NB4 (cell line): ENCODE data around the gene DDX39A.
A peak's percentile ranks its signal among the peaks of the same experiment; 100 is the strongest.
"Not testable (repeated sequence)": the region's sequence is repeated elsewhere in the genome, so short reads cannot be mapped to it uniquely, and the experiment has no call there.

Experiments used
- DNase-seq: peaks from one replicate; pipeline ENCODE4 v3.0.0; 2010; ENCODE audit warnings: low read depth
- H3K4me3 ChIP-seq: one replicate; pipeline ENCODE4 v1.5.1; 2011; ENCODE audit warnings: mild to moderate bottlenecking, low read depth, low read length, moderate library complexity
- CTCF ChIP-seq: IDR thresholded peaks from one replicate; pipeline ENCODE4 v1.5.1; 2012; ENCODE audit warnings: low read depth, low read length
- MAX ChIP-seq: IDR thresholded peaks from 2 replicates; pipeline ENCODE4 v1.6.1; 2011; ENCODE audit warnings: low read depth, low read length
- MYC ChIP-seq: IDR thresholded peaks from 2 replicates; pipeline ENCODE4 v1.6.1; 2011; ENCODE audit warnings: low read depth, low read length
- POLR2A ChIP-seq: IDR thresholded peaks from 2 replicates; pipeline ENCODE4 v1.6.1; 2011; ENCODE audit warnings: mild to moderate bottlenecking; ENCODE audit not compliant: insufficient read length; ENCODE audit errors: extremely low read depth

The DDX39A gene

GRCh38 chr19:14406645-14407401 is 12.3 kb downstream of the DDX39A start:
- H3K4me3 ChIP-seq, result no peak overlapping the region
- TF ChIP-seq MYC (no peak), CTCF (no peak), POLR2A (no peak), MAX (no peak)
- no peak for DNase-seq

- DNase-seq, result peak; percentile 84
- peak; percentile 29 for TF ChIP-seq CTCF
- 0 out of 2 replicates have a peak, but pooled peaks have one; percentile 44 for TF ChIP-seq MAX
- no peak for TF ChIP-seq MYC
- H3K4me3 ChIP-seq, result no peak overlapping the region
Measured at GRCh38 chr19:14405758-14406644, 13.1 kb downstream of the DDX39A start.

- TF ChIP-seq CTCF, result no peak
- no peak for TF ChIP-seq MAX
- TF ChIP-seq MYC, result no peak
- TF ChIP-seq POLR2A, result no peak
- H3K4me3 ChIP-seq, result no peak overlapping the region
- peak; percentile 47 for DNase-seq
Measured at GRCh38 chr19:14405380-14405757, 13.8 kb downstream of the DDX39A start.

GRCh38 chr19:14404312-14404711 is 14.8 kb downstream of the DDX39A start:
- no peak for TF ChIP-seq MAX
- no peak for TF ChIP-seq POLR2A
- TF ChIP-seq MYC, result no peak
- TF ChIP-seq CTCF, result no peak
- no peak for DNase-seq

GRCh38 chr19:14403145-14403930 is 15.8 kb downstream of the DDX39A start:
- H3K4me3 ChIP-seq, DNase-seq: not testable (repeated sequence)

More at GRCh38 chr19:14404312-14404711, 14.8 kb downstream of the DDX39A start:
- no peak overlapping the region for H3K4me3 ChIP-seq
